ENCODE measurements around the gene STRADA.
A peak's percentile ranks its signal among the peaks of the same experiment; 100 is the strongest.

Gene STRADA

DNA sequence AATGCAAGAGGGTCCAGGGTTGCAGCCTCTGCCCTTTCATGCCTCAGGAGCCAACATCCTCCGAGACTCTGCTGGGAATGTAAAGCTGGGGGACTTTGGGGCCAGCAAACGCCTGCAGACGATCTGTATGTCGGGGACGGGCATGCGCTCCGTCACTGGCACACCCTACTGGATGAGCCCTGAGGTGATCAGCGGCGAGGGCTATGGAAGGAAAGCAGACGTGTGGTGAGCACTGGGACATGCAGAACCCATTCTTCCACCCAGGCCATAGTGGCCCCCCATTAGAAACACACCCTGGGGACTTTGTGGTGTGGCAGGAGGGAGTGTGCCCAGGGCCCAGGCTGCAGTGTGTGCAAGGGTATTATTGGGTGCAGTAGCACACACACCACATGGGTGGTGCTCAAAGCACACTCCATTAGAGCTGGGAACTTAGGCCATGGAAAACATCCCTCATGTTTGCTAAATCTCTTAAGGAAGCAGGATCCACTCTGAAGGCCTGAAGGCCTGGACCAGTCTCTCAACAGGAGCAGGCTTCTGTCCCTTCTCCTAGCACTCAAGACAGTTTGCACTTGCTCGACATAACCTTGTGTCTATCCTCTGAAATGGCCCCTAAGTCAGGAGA, 49.3 kb downstream of the STRADA start:
- no peak for FAIRE-seq
- no peak for DNase-seq (ENCODE audit: extremely low spot score, insufficient read length, low read depth)

DNA sequence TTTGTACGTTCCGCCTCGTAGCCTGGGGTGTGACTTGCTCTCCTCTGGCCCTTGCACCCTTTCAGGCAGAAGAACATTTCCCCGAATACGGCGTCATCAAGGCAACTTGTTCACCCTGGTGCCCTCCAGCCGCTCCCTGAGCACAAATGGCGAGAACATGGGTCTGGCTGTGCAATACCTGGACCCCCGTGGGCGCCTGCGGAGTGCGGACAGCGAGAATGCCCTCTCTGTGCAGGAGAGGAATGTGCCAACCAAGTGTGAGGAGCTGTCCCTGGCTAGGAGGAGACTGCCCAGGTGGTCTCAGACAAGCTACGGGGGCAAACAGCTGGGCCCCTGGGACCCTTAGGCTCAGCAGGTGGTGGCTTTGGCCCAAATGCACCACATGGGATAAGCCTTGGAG, 52.1 kb downstream of the STRADA start:
- no peak for FAIRE-seq
- DNase-seq (ENCODE audit: extremely low spot score, insufficient read length, low read depth): no peak

- FAIRE-seq: no peak
- no peak for DNase-seq (ENCODE audit: extremely low spot score, insufficient read length, low read depth)
These were observed 53.1 kb downstream of the STRADA start for GRCh38 chr17:63688396-63689020.

DNA sequence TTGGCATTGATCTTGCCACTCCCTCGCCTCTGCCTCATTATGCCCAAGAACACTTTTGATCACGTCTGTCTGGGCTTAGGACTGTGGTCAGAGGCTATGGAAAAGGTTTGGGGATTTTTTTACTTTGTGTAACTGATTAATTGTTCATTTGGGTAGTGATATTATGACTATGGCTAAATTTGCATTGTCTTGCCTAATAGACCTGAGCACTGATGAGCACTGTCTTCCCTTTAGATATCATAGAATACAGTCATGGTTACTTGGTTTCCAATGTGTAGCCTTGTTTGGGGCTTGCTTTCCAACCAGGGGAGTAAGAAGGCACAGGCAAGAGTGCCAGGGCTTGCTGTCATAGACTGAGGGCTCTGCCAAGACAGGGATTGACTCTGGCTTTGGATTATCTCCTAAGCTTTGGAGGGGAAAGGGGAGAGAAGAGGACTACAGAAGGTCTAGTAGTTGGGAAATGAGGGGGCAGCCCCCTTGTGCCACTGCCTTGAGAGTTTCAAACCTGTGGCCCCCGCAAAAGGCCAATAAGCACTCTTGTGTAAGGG, 55.4 kb downstream of the STRADA start:
- FAIRE-seq (no peak), DNase-seq (ENCODE audit: extremely low spot score, insufficient read length, low read depth) (no peak)

DNA sequence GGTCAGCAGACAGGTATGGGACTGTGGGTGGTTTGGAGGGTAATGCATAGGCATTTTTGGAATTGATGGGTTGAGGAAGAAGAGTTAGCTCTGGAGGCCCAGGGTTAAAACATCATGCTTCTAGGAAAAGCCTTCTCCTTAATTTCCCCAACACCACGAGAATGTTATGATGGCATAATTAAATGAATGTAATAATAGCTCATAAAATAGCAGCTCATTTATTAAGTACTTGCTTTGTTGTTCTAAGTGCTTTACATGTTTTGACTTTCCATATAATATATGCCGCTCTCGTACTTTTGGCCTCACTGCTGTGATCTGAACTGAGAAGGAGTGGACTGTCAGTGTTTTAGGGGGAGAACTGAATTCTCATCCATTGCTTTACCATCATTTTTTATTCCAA, 56.0 kb downstream of the STRADA start:
- FAIRE-seq (no peak), DNase-seq (ENCODE audit: extremely low spot score, insufficient read length, low read depth) (no peak)

GRCh38 chr17:63685041-63685440, 56.6 kb downstream of the STRADA start:
- DNase-seq (ENCODE audit: extremely low spot score, insufficient read length, low read depth): no peak
- FAIRE-seq: no peak

- FAIRE-seq (no peak), DNase-seq (ENCODE audit: extremely low spot score, insufficient read length, low read depth) (no peak)
These were observed 58.6 kb downstream of the STRADA start for GRCh38 chr17:63682981-63683380.

DNA sequence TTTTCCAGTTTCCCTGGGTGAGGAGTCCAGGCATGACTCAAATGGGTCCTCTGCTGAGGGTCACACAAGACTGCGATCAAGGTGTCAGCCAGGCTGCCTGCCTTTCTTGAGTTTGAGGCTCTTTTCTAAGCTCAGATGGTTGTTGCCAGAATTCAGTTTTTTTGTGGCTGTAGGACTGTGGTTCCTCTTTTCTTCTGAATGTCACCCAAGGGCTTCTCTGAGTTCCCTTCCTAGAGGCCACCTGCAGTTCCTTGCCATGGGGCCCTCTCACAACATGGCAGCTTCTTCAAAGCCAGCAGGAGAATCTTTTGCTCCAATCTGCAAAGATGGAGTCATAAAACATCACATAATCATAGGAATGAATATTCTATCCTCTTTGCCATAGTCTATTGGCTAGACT, 59.2 kb downstream of the STRADA start:
- FAIRE-seq: no peak

DNA sequence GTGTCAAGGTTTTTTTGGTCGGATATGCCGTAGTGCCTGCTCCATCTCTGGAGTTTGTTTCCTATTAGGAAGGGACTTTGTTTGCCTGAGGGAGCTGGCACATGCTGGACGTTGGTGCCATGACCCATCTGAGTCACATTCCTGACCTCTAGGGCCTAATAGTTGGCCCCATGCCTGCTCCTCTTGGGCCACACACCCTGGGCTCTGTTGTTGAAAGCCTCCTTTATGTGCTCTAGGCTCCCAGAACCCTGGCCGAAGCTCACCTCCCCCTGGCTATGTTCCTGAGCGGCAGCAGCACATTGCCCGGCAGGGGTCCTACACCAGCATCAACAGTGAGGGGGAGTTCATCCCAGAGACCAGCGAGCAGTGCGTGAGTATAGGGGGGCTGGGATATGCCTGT, 60.1 kb downstream of the STRADA start:
- FAIRE-seq: no peak
- no peak for DNase-seq (ENCODE audit: extremely low spot score, insufficient read length, low read depth)

More for the DNA sequence above, 59.2 kb downstream of the STRADA start:
- DNase-seq (ENCODE audit: extremely low spot score, insufficient read length, low read depth): no peak

- DNase-seq (ENCODE audit: extremely low spot score, insufficient read length, low read depth): no peak
- no peak for FAIRE-seq
These were observed 60.9 kb downstream of the STRADA start for GRCh38 chr17:63680700-63681099.

DNA sequence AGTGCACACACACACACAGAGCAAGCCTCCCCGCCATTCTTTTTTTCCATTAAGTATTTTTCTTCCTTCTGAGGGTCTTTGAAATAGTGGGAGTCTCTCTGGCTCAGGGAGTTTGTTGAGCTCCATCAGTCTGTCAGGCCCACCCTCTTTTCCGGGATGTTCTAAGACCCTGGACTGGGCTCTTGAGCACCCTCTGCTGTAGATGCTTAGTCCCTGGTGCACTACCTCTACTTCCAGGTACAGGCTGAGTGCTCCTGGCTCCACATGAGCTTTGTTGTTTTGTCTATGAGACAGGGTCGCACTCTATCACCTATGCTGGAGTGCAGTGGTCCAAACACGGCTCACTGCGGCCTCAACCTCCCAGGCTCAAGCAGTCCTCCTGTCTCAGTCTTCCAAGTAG, 62.4 kb downstream of the STRADA start:
- FAIRE-seq (no peak), DNase-seq (ENCODE audit: extremely low spot score, insufficient read length, low read depth) (no peak)

DNA sequence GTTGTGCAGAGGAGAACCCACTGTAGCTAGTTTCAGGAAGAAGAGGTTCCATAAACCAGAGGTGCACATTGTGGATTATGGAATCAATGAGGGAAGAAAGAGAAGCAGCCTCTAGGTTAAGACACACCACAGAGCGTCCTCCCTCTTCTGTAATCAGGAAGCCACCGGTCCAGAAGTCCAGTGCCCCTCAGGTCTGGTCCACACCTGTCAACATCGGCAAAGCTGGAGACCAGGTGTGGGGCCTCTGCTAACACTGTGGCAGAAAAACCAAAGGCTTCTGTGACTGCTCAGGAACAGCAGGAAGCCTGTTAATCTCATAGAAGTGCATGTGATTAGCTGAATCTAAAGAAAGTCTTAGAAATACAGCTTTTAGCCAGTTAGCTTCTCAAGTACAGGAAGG, 65.0 kb downstream of the STRADA start:
- FAIRE-seq: no peak
- DNase-seq (ENCODE audit: extremely low spot score, insufficient read length, low read depth): no peak

- FAIRE-seq: no peak
- no peak for DNase-seq (ENCODE audit: extremely low spot score, insufficient read length, low read depth)
These were observed 65.7 kb downstream of the STRADA start for GRCh38 chr17:63675607-63676546.

GRCh38 chr17:63675231-63675606, 66.4 kb downstream of the STRADA start:
- FAIRE-seq: no peak
- no peak for DNase-seq (ENCODE audit: extremely low spot score, insufficient read length, low read depth)

DNA sequence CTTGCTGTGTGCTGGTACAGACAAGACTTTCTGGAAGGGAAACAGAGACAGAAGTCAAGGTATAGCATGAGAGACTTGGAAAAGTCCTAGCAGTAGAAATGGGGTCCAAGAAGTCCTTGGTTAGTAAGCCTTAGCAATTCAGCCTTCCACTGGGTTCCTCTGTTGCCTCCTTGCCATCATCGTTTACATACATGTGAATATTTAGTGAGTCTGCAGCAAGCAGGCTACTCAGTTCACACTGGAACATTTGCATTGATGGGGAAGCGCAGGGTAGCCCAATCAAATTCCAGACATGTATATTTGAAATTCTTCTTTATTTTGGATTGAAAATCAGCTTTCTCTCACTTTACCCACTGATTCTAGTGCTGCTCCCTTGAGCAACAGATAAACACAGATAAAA, 68.7 kb downstream of the STRADA start:
- DNase-seq (ENCODE audit: extremely low spot score, insufficient read length, low read depth) (no peak), FAIRE-seq (no peak)

- no peak for DNase-seq (ENCODE audit: extremely low spot score, insufficient read length, low read depth)
- peak; percentile 44 for FAIRE-seq
These were observed 75.9 kb downstream of the STRADA start for GRCh38 chr17:63665527-63666214.

- FAIRE-seq: no peak
- no peak for DNase-seq (ENCODE audit: extremely low spot score, insufficient read length, low read depth)
These were observed 81.7 kb downstream of the STRADA start for GRCh38 chr17:63659850-63660249.

DNA sequence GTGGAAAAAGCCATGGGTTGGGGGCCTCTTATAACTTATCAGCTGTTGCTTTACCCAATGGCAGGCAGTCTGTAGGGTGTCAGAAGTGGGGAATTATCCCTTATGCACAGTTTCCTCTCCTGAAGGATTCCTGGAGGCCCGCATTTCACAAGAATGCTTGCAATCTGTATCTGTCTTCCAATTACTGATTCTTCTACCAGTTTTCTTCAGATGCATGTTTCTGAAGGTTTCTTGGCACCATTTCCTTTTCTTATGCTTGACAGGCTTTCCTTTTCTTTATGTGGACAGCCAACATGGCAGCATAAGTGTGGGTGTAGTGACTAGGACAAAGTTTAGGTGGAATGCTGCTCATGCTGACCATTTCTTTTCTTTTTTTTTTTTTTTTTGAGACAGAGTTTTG, 83.2 kb downstream of the STRADA start:
- FAIRE-seq (no peak), DNase-seq (ENCODE audit: extremely low spot score, insufficient read length, low read depth) (no peak)

GRCh38 chr17:63657786-63658185, 83.8 kb downstream of the STRADA start:
- no peak for FAIRE-seq

GRCh38 chr17:63653050-63653449, 88.5 kb downstream of the STRADA start:
- FAIRE-seq: no peak
- no peak for DNase-seq (ENCODE audit: extremely low spot score, insufficient read length, low read depth)

More at GRCh38 chr17:63657786-63658185, 83.8 kb downstream of the STRADA start:
- DNase-seq (ENCODE audit: extremely low spot score, insufficient read length, low read depth): no peak

Measured in GM18507 (cell line).